SIG-M5 (cell line): ENCODE measurements around the gene CEP250.
"Not testable (repeated sequence)": the region's sequence is repeated elsewhere in the genome, so short reads cannot be mapped to it uniquely, and the experiment has no call there.

ENCODE experiments used
- DNase-seq: peaks from one replicate; lab custom pipeline; 2025; lab: John Stamatoyannopoulos, UW

CEP250 gene

DNA sequence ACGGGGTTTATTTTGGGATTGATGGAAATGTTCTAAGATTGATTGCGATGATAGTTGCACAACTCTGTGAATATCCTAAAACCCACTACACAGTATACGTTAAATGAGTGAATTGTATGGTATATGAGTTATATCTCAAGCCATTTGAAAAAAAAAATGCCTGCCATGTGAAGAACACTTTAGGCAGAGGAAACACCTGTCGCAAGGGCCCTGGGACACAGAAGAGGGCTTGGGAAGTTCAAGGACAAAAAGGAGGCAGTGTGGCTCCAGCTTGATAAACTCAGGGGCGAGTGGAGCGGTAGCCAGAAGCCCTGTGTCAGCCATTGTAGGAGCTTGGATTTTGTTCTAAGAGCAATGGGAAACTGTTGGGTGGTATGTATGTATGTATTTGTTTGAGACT, 37.0 kb downstream of the CEP250 start:
- DNase-seq: no peak

DNA sequence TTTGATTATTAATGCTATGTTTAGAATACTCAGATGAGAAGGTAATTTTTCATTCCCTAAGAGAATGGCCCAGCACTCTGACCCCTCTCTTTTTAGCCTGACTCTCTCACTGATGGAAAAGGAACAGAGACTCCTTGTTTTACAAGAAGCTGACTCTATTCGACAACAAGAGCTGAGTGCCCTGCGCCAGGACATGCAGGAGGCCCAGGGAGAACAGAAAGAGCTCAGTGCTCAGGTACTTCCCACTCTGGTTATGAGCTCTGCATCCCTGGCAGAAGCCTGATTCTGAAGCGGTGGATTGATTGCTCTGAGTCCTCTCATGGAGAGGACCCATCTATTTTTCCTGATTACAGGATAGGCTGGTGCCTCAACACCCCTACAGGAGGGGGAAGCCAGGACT, 41.1 kb downstream of the CEP250 start:
- no peak for DNase-seq

GRCh38 chr20:35497320-35497719, 41.9 kb downstream of the CEP250 start:
- DNase-seq: no peak

GRCh38 chr20:35497780-35498189, 42.4 kb downstream of the CEP250 start:
- no peak for DNase-seq

GRCh38 chr20:35499271-35499670, 43.9 kb downstream of the CEP250 start:
- DNase-seq: no peak

GRCh38 chr20:35502352-35502751, 47.0 kb downstream of the CEP250 start:
- no peak for DNase-seq

- DNase-seq: no peak
Observed at GRCh38 chr20:35503281-35503680, 47.9 kb downstream of the CEP250 start.

GRCh38 chr20:35503841-35504561, 48.6 kb downstream of the CEP250 start:
- no peak for DNase-seq

DNA sequence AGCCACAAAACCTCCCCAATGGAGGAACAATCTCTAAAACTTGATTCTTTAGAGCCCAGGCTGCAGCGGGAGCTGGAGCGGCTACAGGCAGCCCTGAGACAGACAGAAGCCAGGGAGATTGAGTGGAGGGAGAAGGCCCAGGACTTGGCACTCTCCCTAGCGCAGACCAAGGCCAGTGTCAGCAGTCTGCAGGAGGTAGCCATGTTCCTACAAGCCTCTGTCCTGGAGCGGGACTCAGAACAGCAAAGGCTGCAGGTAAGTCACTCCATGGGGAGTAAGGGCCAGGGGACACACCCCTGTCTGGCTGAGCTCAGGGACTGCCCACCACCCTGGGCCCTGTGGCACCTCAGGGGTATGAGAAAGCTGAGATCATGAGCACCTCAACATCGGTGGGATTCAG, 49.4 kb downstream of the CEP250 start:
- DNase-seq: no peak

DNA sequence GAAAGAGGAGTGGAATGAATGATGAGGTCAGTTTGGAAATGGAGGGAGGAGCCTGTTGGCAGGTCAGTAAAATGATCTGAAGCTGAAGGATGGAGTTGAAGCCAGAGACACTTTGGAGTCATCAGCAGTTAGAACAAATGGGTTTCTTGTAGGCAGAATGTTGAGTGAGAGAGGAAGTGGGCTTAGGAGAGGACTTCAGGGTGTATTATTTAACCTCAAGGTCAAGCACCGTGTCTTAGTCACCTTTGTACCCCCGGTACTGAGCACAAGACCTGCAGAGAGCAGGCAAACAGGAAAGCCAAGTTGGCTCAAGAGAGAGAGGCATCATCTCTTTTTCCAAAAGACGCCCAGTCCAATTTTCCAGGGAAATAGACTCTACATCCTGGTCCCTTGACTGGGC, 50.8 kb downstream of the CEP250 start:
- DNase-seq: no peak

DNA sequence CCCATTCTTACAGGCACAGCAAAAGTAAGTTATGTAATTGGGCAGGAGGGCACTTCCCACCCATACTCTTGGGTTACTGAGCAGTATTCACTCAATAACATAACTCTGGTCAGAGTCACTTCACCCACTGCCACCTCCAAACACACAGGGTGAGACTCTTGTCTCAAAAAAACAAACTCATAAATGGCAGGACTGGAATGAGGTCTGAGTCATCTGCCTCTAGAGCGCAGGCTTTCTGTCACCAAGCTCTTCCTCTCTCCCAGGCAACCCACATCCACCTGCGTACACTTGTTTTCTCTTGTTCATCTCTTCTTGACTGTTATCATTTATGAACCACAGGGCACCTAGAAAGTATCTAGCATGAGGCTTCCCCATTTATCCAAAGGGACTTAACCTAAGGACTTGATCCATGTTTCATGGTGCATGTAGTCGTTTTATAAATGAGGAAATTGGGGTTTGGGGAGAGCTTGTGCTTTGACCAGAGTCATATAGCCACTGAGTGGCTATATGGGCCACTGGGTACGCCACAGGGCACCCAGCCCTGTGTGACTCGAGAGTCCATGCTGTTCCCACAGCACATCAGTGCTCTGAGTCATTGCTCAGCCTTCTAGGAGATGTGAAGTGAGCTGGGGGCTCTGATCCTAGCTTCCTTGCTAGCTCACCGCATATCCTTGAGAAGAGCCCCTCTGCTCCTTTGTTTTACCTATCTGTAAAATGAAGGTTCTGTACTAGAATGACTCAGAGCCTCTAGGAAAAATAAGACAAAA, 51.7 kb downstream of the CEP250 start:
- DNase-seq: no peak

DNA sequence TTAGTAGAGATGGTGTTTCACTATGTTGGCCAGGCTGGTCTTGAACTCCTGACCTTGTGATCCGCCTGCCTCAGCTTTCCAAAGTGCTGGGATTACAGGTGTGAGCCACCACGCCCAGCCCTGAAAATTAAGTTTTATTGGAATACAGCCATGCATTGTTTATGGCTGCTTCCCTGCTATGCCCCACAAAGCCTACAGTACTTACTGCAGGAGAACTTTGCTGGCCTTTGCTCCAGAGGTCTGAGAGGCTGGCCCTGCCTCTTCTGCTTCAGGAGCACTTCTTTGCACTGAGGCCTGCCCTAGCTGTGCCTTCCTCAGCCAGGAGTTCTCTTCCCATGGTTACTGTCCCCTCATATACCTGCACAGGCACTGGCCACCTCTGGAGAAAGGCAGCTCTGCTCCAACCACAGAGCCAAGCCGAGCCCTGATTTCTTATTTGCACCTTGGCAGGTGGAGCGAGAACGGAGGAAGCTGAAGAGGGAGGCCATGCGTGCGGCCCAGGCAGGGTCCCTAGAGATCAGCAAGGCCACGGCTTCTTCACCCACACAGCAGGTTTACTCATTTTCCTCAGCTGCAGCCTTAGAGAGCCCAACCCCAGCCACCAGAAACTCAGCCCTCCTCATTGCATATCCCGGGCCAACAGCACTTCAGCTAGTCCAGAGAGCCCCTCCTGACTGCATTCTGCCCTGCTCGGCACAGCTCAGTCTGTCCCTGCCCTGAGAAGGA, 53.3 kb downstream of the CEP250 start:
- DNase-seq: no peak

DNA sequence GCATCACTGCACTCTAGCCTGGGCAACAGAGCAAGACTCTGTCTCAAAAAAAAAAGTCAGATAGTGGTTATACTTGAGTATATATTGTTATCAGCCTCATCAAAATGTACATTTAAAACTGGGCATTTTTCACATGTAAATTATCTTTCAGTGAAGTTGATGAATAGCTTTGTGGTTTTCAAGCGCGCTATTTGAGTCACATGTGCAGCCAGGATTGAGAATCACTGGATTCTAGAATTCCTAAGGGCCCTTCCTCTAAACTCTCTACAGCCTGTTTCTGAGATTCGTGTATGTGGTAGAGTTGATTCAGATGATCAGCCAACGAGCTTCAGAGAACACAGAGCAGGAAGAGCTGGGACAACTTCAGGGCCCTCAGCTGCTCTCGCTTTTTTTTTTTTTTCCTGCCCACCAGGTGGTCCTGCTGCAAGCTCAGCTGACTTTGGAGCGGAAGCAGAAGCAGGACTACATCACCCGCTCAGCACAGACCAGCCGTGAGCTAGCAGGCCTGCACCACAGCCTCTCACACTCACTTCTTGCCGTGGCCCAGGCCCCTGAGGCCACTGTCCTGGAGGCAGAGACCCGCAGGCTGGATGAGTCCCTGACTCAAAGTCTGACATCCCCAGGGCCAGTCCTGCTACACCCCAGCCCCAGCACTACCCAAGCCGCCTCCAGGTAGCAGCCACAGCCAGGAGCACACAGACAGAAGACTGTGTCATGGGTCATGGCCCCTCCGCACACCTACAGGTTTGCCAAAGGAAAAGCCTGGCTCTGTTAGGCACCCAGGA, 55.7 kb downstream of the CEP250 start:
- no peak for DNase-seq

DNA sequence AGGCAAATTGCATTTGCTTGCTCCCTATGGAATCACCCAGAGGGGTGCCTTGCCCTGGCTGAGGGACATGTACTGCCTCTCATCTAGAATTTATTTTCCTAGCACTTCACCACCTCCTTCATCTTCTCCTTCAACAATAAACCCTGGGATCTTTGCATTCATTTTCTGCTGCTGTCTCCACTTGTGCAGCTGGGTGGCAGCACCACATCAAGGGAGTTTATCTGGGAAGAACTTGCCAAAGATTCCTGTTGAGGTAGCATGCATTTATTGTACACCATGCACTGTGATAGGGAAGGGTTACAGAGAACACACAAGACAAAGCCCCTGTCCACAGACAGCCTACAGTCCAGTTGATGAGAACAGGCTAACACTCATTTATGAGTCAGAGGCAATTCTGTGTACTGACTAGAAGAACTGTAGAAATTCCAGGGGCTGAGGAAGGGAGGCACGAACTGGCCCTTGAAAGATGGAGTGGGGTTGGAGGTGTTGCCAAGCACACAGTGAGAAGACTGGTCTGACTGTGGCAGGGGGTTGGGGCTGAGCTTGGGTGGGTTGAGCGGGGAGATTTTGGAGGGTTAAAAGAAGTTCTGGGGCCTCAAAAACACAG, 56.5 kb downstream of the CEP250 start:
- DNase-seq: no peak

GRCh38 chr20:35514371-35514932, 59.1 kb downstream of the CEP250 start:
- no peak for DNase-seq

DNA sequence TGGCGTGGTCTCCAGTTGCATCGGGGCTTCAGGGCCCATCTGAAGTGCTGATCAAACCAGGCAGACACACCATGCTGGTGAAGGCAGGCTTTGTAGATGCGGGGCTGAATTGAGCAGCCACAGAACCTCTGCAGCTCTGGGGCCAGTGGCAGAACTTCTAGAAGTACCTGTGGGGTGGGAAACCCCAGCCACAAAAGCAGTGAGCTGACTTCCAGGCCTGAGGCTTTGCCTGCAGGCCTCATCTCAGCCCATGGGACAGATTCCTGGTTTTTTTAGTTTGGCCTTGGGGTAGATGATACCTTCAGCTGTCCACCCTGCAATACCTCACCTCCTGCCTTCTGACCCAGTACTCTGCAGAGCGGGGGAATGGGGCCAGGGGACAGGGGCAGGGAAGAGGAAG, 59.9 kb downstream of the CEP250 start:
- DNase-seq: no peak

DNA sequence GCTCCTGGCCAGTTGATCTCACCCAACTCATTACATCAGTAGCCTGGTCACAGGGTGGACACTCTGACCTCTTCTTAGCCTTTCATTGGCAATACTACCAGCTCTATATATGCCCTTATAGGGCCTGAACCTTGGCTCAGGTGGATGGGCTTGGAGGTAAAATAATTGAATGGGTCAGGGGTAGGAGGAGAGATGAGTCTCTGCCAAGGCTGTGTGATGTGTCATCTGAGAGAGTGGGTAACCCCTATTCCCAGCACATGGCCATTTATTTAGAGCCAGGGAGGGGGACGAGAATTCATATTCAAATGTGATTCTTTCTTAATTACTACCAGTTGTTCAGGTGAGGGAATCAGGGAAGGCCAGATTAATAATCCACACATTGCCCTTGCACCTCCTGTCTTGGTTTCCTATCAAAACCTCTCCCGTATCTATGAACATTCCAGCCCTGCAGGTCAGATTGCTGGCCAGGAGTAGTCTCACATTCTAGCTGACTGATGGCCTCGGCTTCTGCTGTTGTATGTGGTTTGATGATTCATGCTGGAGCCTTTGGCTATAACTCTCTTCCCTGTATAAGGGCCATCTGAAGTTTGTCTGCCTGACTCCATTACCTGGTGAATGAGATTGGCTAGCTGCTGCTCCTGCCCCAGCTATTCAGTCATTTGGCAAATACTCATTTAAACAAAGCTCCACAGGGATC, 60.7 kb downstream of the CEP250 start:
- no peak for DNase-seq

DNA sequence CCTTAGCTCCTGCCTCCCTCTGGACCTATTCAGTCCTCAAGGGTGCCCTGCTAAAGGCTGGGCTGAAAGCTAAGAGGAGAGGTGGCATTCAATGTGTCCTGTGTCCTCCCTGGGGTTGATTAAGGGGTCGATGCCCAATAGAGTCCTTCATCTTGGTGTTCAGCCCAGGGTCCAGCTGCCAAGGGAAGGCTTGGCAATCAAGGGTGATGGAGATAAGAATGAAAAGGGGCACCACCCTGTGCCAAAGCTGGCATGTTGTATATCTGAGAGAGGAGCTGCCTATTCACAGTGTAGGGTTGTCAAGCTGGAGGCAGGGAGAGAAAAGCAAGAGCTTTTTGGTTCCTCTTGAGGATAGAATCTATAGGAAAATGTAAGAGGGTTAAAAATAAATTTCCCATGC, 61.7 kb downstream of the CEP250 start:
- no peak for DNase-seq

- DNase-seq: not testable (repeated sequence)
Observed at GRCh38 chr20:35517767-35518166, 62.4 kb downstream of the CEP250 start.

GRCh38 chr20:35518955-35519354, 63.6 kb downstream of the CEP250 start:
- DNase-seq: no peak
